ENCODE measurements around the gene ABCA8.
"Not testable (repeated sequence)": the region's sequence is repeated elsewhere in the genome, so short reads cannot be mapped to it uniquely, and the experiment has no call there.

The ABCA8 gene

GRCh38 chr17:68847711-68848110 is 107.5 kb downstream of the ABCA8 start:
- Histone ChIP-seq H3K27me3 (ENCODE audit: low read depth) (no peaks in the 10 kb centered on the region), H3K36me3 (replicated peaks) (no peaks in the 10 kb centered on the region), H3K4me1 (no peaks in the 10 kb centered on the region), H3K4me3 (no peak overlapping the region), H3K9me3 (no peaks in the 10 kb centered on the region)
- in situ Hi-C loops (cut with MboI; ENCODE audit: low sequenced_read_pairs), result no loop called here
- DNase-seq (ENCODE audit: low spot score in 2 of 2), result no peak

GRCh38 chr17:68843522-68843921 is 111.7 kb downstream of the ABCA8 start:
- Histone ChIP-seq H3K36me3 (replicated peaks) (no peaks in the 10 kb centered on the region), H3K4me3 (no peak overlapping the region), H3K9me3 (no peaks in the 10 kb centered on the region), H3K4me1 (no peaks in the 10 kb centered on the region), H3K27me3 (ENCODE audit: low read depth) (no peaks in the 10 kb centered on the region)
- DNase-seq (ENCODE audit: low spot score in 2 of 2), result no peak
- in situ Hi-C loops (cut with MboI; ENCODE audit: low sequenced_read_pairs), result no loop called here

- no peaks in the 10 kb centered on the region for H3K9me3 ChIP-seq
- H3K36me3 ChIP-seq (replicated peaks), result no peaks in the 10 kb centered on the region
- no peaks in the 10 kb centered on the region for H3K4me1 ChIP-seq
- H3K4me3 ChIP-seq, result no peak overlapping the region
- no peak for DNase-seq (ENCODE audit: low spot score in 2 of 2)
- H3K27me3 ChIP-seq (ENCODE audit: low read depth), result no peaks in the 10 kb centered on the region
- in situ Hi-C loops (cut with MboI; ENCODE audit: low sequenced_read_pairs), result no loop called here
Measured at GRCh38 chr17:68840073-68840472, 115.1 kb downstream of the ABCA8 start.

- H3K27me3 ChIP-seq (ENCODE audit: low read depth), result peaks cover 2% of the 10 kb centered on the region; the same call in 1 of the 2 replicates
- no peak for DNase-seq (ENCODE audit: low spot score in 2 of 2)
- no peaks in the 10 kb centered on the region for H3K36me3 ChIP-seq (replicated peaks)
- H3K9me3 ChIP-seq, result no peaks in the 10 kb centered on the region
- in situ Hi-C loops (cut with MboI; ENCODE audit: low sequenced_read_pairs), result no loop called here
- no peak overlapping the region for H3K4me3 ChIP-seq
- no peaks in the 10 kb centered on the region for H3K4me1 ChIP-seq
Measured at GRCh38 chr17:68835071-68835470, 120.1 kb downstream of the ABCA8 start.

GRCh38 chr17:68834328-68834836 is 120.8 kb downstream of the ABCA8 start:
- in situ Hi-C loops (cut with MboI; ENCODE audit: low sequenced_read_pairs), result no loop called here
- H3K4me1 ChIP-seq, result no peaks in the 10 kb centered on the region
- no peak overlapping the region for H3K4me3 ChIP-seq
- H3K27me3 ChIP-seq (ENCODE audit: low read depth), result peaks cover 2% of the 10 kb centered on the region; the same call in 1 of the 2 replicates
- no peak for DNase-seq (ENCODE audit: low spot score in 2 of 2)
- H3K9me3 ChIP-seq, result no peaks in the 10 kb centered on the region
- H3K36me3 ChIP-seq (replicated peaks), result no peaks in the 10 kb centered on the region

GRCh38 chr17:68832109-68832802 is 122.9 kb downstream of the ABCA8 start:
- Histone ChIP-seq H3K27me3 (ENCODE audit: low read depth) (peaks cover 2% of the 10 kb centered on the region; the same call in 1 of the 2 replicates), H3K36me3 (replicated peaks) (no peaks in the 10 kb centered on the region), H3K9me3 (no peaks in the 10 kb centered on the region), H3K4me3 (no peak overlapping the region), H3K4me1 (no peaks in the 10 kb centered on the region)
- in situ Hi-C loops (cut with MboI; ENCODE audit: low sequenced_read_pairs), result no loop called here
- DNase-seq (ENCODE audit: low spot score in 2 of 2), result no peak

- Histone ChIP-seq H3K27me3 (ENCODE audit: low read depth) (peaks cover 2% of the 10 kb centered on the region; the same call in 1 of the 2 replicates), H3K36me3 (replicated peaks) (no peaks in the 10 kb centered on the region), H3K4me3 (no peak overlapping the region), H3K9me3 (no peaks in the 10 kb centered on the region), H3K4me1 (no peaks in the 10 kb centered on the region)
- in situ Hi-C loops (cut with MboI; ENCODE audit: low sequenced_read_pairs), result no loop called here
- no peak for DNase-seq (ENCODE audit: low spot score in 2 of 2)
Measured at GRCh38 chr17:68831170-68831569, 124.0 kb downstream of the ABCA8 start.

GRCh38 chr17:68830313-68830712 is 124.9 kb downstream of the ABCA8 start:
- DNase-seq (ENCODE audit: low spot score in 2 of 2), result no peak

GRCh38 chr17:68829211-68829610 is 126.0 kb downstream of the ABCA8 start:
- Histone ChIP-seq H3K36me3 (replicated peaks) (no peaks in the 10 kb centered on the region), H3K9me3 (no peaks in the 10 kb centered on the region), H3K27me3 (ENCODE audit: low read depth) (peaks cover 2% of the 10 kb centered on the region; the same call in 1 of the 2 replicates), H3K4me3 (no peak overlapping the region), H3K4me1 (no peaks in the 10 kb centered on the region)
- in situ Hi-C loops (cut with MboI; ENCODE audit: low sequenced_read_pairs), result no loop called here
- no peak for DNase-seq (ENCODE audit: low spot score in 2 of 2)

More at GRCh38 chr17:68830313-68830712, 124.9 kb downstream of the ABCA8 start:
- H3K27me3 ChIP-seq (ENCODE audit: low read depth), result peaks cover 2% of the 10 kb centered on the region; the same call in 1 of the 2 replicates
- no peaks in the 10 kb centered on the region for H3K9me3 ChIP-seq
- in situ Hi-C loops (cut with MboI; ENCODE audit: low sequenced_read_pairs), result no loop called here
- no peaks in the 10 kb centered on the region for H3K4me1 ChIP-seq
- H3K36me3 ChIP-seq (replicated peaks), result no peaks in the 10 kb centered on the region
- H3K4me3 ChIP-seq, result no peak overlapping the region

GRCh38 chr17:68824707-68825106 is 130.5 kb downstream of the ABCA8 start:
- DNase-seq (ENCODE audit: low spot score in 2 of 2), result no peak
- H3K36me3 ChIP-seq (replicated peaks), result no peaks in the 10 kb centered on the region
- in situ Hi-C loops (cut with MboI; ENCODE audit: low sequenced_read_pairs), result no loop called here

GRCh38 chr17:68824185-68824584 is 131.0 kb downstream of the ABCA8 start:
- in situ Hi-C loops (cut with MboI; ENCODE audit: low sequenced_read_pairs); H3K36me3 ChIP-seq (replicated peaks); DNase-seq (ENCODE audit: low spot score in 2 of 2); H3K9me3 ChIP-seq; H3K27me3 ChIP-seq (ENCODE audit: low read depth); H3K4me3 ChIP-seq; H3K4me1 ChIP-seq: not testable (repeated sequence)

More at GRCh38 chr17:68824707-68825106, 130.5 kb downstream of the ABCA8 start:
- H3K4me3 ChIP-seq, result no peak overlapping the region
- H3K27me3 ChIP-seq (ENCODE audit: low read depth), result no peaks in the 10 kb centered on the region
- no peaks in the 10 kb centered on the region for H3K4me1 ChIP-seq
- H3K9me3 ChIP-seq, result no peaks in the 10 kb centered on the region

- no peaks in the 10 kb centered on the region for H3K27me3 ChIP-seq (ENCODE audit: low read depth)
- H3K36me3 ChIP-seq (replicated peaks), result no peaks in the 10 kb centered on the region
- in situ Hi-C loops (cut with MboI; ENCODE audit: low sequenced_read_pairs), result no loop called here
- no peaks in the 10 kb centered on the region for H3K4me1 ChIP-seq
- H3K9me3 ChIP-seq, result no peaks in the 10 kb centered on the region
- DNase-seq (ENCODE audit: low spot score in 2 of 2), result no peak
- no peak overlapping the region for H3K4me3 ChIP-seq
Measured at GRCh38 chr17:68822719-68823289, 132.4 kb downstream of the ABCA8 start.

- DNase-seq (ENCODE audit: low spot score in 2 of 2), result no peak
- H3K4me3 ChIP-seq, result no peak overlapping the region
- H3K27me3 ChIP-seq (ENCODE audit: low read depth), result no peaks in the 10 kb centered on the region
- no peaks in the 10 kb centered on the region for H3K4me1 ChIP-seq
- no peaks in the 10 kb centered on the region for H3K9me3 ChIP-seq
- in situ Hi-C loops (cut with MboI; ENCODE audit: low sequenced_read_pairs), result no loop called here
- no peaks in the 10 kb centered on the region for H3K36me3 ChIP-seq (replicated peaks)
Measured at GRCh38 chr17:68821860-68822696, 133.1 kb downstream of the ABCA8 start.

Data from HAP-1 (cell line).